DND-41 (cell line): ENCODE data around the gene RAMACL.

Source experiments
- ATAC-seq: fragments of 200-7000 bp; cut with Tn5 transposase; 3 replicates; pipeline ENCODE4 v1.9.1; 2021; ENCODE audit warnings: low read depth; ENCODE audit not compliant: insufficient read depth
- DNase-seq: peaks from one replicate; pipeline ENCODE4 v3.0.0-alpha.2; 2020
- H2AFZ ChIP-seq: 2 replicates; pipeline ENCODE4 v1.6.0; 2012; ENCODE audit warnings: low read depth, low read length
- H3K27ac ChIP-seq: 2 replicates; pipeline ENCODE4 v1.5.1; 2012; ENCODE audit warnings: low read length, inconsistent platforms
- H3K27me3 ChIP-seq: fragments of 200-600 bp; sonication (generic); 2 replicates; pipeline ENCODE4 v1.6.0; 2012; ENCODE audit warnings: low read length, mild to moderate bottlenecking, inconsistent platforms; ENCODE audit not compliant: insufficient read depth, poor library complexity
- H3K36me3 ChIP-seq: 2 replicates; pipeline ENCODE4 v1.5.1; 2012; ENCODE audit warnings: low read length, inconsistent platforms; ENCODE audit not compliant: insufficient read depth
- H3K4me1 ChIP-seq: 2 replicates; pipeline ENCODE4 v1.5.1; 2012; ENCODE audit warnings: mild to moderate bottlenecking, low read length; ENCODE audit not compliant: insufficient read depth
- H3K4me2 ChIP-seq: 2 replicates; pipeline ENCODE4 v1.6.0; 2012; ENCODE audit warnings: mild to moderate bottlenecking, moderate library complexity, low read length, inconsistent platforms; ENCODE audit not compliant: insufficient read depth
- H3K4me3 ChIP-seq, 2 experiments: fragments of 200-600 bp in 1 of 2; shearing (Covaris generic) in 1 of 2; 2 replicates each; pipeline ENCODE4 v1.5.1; 2012 to 2016; ENCODE audit warnings: inconsistent platforms in 2 of 2, low read length in 2 of 2, mild to moderate bottlenecking in 2 of 2, low read depth in 1 of 2, moderate library complexity in 1 of 2
- H3K79me2 ChIP-seq: 2 replicates; pipeline ENCODE4 v1.6.0; 2012; ENCODE audit warnings: low read length, inconsistent platforms; ENCODE audit not compliant: insufficient read depth
- H3K9ac ChIP-seq: 2 replicates; pipeline ENCODE4 v1.6.0; 2012; ENCODE audit warnings: low read depth, mild to moderate bottlenecking, inconsistent platforms, low read length, moderate library complexity
- H3K9me3 ChIP-seq: 2 replicates; pipeline ENCODE4 v1.5.1; 2012; ENCODE audit warnings: low read length, moderate library complexity, mild to moderate bottlenecking, inconsistent platforms; ENCODE audit not compliant: insufficient read depth, severe bottlenecking
- H4K20me1 ChIP-seq: 2 replicates; pipeline ENCODE4 v1.6.0; 2012; ENCODE audit warnings: low read length; ENCODE audit not compliant: insufficient read depth
- EZH2 ChIP-seq: IDR thresholded peaks from 3 replicates; pipeline ENCODE4 v1.6.1; 2012; ENCODE audit warnings: borderline replicate concordance, low read depth, mild to moderate bottlenecking, moderate library complexity, low read length, inconsistent platforms; ENCODE audit not compliant: severe bottlenecking
- TF ChIP-seq, protein P1 (sequence below): IDR thresholded peaks from 2 replicates; pipeline ENCODE4 v1.5.1; 2012; ENCODE audit warnings: borderline replicate concordance, low read length, moderate library complexity, mild to moderate bottlenecking; ENCODE audit not compliant: poor library complexity, severe bottlenecking; ENCODE audit errors: extremely low read depth

Gene RAMACL

DNA sequence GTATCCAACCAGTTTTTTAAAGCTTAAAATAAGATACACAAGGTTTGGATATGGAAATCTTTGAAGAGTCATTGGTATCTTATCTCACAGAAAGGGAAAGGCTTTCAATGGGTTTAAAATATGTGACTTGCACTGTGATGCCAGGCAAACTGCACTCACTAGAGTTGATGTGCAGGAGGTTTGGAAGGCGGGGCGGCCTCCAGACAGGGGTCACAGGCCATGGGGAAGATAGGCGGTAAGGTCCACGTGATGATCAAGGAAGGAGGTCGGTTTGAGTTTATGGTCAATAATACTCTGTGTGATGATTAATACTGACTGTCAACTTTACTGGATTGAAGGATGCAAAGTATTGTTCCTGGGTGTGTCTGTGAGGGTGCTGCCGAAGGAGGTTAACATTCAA is 9.5 kb upstream of the RAMACL start:
- H3K79me2 ChIP-seq, result no peaks in the 10 kb centered on the region
- H4K20me1 ChIP-seq, result no peaks in the 10 kb centered on the region
- H3K36me3 ChIP-seq, result no peaks in the 10 kb centered on the region
- H3K4me3 ChIP-seq, result no peak overlapping the region
- ATAC-seq (no peak), DNase-seq (no peak)
- H3K9ac ChIP-seq, result no peak overlapping the region
- no peak overlapping the region for H3K4me2 ChIP-seq
- no peak overlapping the region for H2AFZ ChIP-seq
- no peaks in the 10 kb centered on the region for H3K27me3 ChIP-seq
- H3K9me3 ChIP-seq, result no peaks in the 10 kb centered on the region
- no peak overlapping the region for H3K27ac ChIP-seq
- TF ChIP-seq, protein P1, sequence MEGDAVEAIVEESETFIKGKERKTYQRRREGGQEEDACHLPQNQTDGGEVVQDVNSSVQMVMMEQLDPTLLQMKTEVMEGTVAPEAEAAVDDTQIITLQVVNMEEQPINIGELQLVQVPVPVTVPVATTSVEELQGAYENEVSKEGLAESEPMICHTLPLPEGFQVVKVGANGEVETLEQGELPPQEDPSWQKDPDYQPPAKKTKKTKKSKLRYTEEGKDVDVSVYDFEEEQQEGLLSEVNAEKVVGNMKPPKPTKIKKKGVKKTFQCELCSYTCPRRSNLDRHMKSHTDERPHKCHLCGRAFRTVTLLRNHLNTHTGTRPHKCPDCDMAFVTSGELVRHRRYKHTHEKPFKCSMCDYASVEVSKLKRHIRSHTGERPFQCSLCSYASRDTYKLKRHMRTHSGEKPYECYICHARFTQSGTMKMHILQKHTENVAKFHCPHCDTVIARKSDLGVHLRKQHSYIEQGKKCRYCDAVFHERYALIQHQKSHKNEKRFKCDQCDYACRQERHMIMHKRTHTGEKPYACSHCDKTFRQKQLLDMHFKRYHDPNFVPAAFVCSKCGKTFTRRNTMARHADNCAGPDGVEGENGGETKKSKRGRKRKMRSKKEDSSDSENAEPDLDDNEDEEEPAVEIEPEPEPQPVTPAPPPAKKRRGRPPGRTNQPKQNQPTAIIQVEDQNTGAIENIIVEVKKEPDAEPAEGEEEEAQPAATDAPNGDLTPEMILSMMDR, result no peak
- no peak for TF ChIP-seq EZH2
- no peaks in the 10 kb centered on the region for H3K4me1 ChIP-seq

DNA sequence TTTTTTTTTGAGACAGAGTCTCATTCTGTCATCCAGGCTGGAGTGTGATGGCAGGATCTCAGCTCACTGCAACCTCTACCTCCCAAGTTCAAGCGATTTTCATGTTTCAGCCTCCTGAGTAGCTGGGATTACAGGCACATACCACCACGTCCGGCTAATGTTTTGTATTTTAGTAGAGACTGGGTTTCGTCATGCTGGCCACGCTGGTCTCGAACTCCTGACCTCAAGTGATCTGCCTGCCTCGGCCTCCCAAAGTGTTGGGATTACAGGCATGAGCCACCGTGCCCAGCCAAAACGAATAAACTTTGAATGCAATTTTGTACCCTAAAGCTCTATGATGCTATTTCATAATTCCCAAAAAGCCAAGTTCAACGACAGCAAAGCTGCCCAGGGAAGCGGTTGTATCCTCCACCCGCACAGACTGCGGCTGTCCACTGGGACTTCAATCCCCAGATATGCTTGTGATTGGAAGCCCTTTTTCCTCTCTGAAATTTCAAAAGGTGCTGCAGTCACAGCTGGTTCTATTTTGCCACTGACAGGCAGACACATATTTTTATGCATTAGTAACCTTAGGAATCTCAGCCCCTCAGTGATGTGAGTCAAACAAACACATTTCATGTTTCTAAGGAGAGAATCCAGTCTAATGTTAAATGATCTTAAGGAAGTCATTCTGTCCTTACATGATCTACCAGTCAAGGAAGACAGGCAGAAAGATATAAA is 8.7 kb upstream of the RAMACL start:
- TF ChIP-seq, protein P1, result no peak
- TF ChIP-seq EZH2, result no peak
- Histone ChIP-seq H3K36me3 (no peaks in the 10 kb centered on the region), H4K20me1 (no peaks in the 10 kb centered on the region), H2AFZ (no peak overlapping the region), H3K4me2 (no peak overlapping the region), H3K9me3 (no peaks in the 10 kb centered on the region), H3K9ac (no peak overlapping the region), H3K27me3 (no peaks in the 10 kb centered on the region), H3K27ac (no peak overlapping the region), H3K4me1 (no peaks in the 10 kb centered on the region), H3K4me3 (no peak overlapping the region), H3K79me2 (no peaks in the 10 kb centered on the region)
- no peak for DNase-seq
- no peak for ATAC-seq

DNA sequence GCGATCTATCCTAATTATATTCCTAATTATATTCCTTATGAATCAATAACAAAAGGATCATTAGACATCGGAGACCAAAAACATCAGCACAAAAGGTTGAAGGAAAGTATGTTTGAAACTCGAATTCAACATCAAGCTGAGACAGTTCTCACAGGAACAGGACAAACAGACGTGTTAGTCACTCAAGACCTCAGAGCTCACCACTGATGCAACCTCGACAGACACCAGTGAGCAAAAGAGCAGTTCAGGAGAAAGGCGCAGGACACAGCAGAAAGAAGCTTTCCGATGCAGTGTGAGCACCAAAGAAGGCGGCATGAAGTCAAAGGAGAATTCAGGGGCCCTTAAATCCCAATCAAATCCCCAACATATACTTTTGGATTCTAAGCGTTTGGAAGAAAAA is 6.3 kb upstream of the RAMACL start:
- Histone ChIP-seq H3K27me3 (no peaks in the 10 kb centered on the region), H3K9ac (no peak overlapping the region), H3K4me2 (no peak overlapping the region), H3K4me1 (peaks cover 17% of the 10 kb centered on the region), H3K9me3 (no peaks in the 10 kb centered on the region), H3K4me3 (no peak overlapping the region), H3K36me3 (no peaks in the 10 kb centered on the region), H3K27ac (no peak overlapping the region), H4K20me1 (no peaks in the 10 kb centered on the region), H3K79me2 (no peaks in the 10 kb centered on the region), H2AFZ (no peak overlapping the region)
- TF ChIP-seq, protein P1, result no peak
- TF ChIP-seq EZH2, result no peak
- DNase-seq (no peak), ATAC-seq (no peak)
